ENCODE measurements around the gene SARS1. TPM values are rescaled to one million over a fixed set of nuclear protein-coding genes. Genes with fewer than 3 reads are reported as not detected.

SARS1 gene
- polyA plus RNA-seq, 1 of the 3 experiments (the other 2 are of a cell fraction), result 98.3 TPM

DNA sequence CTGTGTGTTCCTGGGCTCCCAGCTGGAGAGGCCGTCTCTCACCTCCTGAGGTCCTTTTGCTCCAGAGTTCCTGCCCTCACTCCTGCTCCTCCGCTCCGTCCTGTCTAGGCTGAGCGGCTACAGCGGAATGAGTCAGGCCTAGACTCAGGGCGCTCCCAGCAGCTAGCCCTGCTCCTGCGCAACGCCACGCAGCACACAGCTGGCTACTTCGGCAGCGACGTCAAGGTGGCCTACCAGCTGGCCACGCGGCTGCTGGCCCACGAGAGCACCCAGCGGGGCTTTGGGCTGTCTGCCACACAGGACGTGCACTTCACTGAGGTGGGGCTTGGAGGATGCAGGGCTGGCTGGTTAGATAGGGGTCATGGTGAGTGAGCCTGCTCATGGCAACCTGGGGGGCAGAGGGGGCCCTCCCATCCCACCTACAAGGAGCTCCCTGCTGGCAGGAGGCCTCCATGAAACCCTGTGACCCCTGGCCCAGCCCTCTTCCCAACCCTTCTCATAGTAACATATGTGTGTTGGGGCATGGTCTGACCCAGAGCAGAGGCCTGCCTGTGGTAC lies 54.1 kb downstream of the SARS1 start:
- ChIA-PET POLR2A (no interaction called here), CTCF (interaction anchor here (1.2 to 4.9 kb wide), 3 partner anchors 9 to 156 kb away, joined by 5 to 32 read pairs (median 5); partner anchors contain the start of gene SORT1)
- no peaks in the 10 kb centered on the region for H3K36me3 ChIP-seq (replicated peaks in 1 of 2; ENCODE audit: control insufficient read depth in 1 of 2, insufficient read depth in 2 of 2, low read length in 1 of 2)
- no peak overlapping the region for H3K4me3 ChIP-seq (ENCODE audit: low read depth in 2 of 2, low read length in 1 of 2)
- H3K9ac ChIP-seq, result no peak overlapping the region
- H4K20me1 ChIP-seq (ENCODE audit: insufficient read depth), result no peaks in the 10 kb centered on the region
- H3K79me2 ChIP-seq (ENCODE audit: insufficient read depth), result no peaks in the 10 kb centered on the region
- H3K27ac ChIP-seq (ENCODE audit: low read depth in 2 of 2, low read length in 1 of 2), result no peak overlapping the region; a peak in 1 of 4 replicates
- H3K9me2 ChIP-seq, result no peaks in the 10 kb centered on the region
- no peak overlapping the region for H2AFZ ChIP-seq (ENCODE audit: low read depth)
- no peak for DNase-seq
- 91% methylated on average over 12 of the region's 17 CpGs for WGBS (ENCODE audit: low lambda C conversion rate)
- TF ChIP-seq MEF2A (IDR thresholded peaks at IDR 0.05; ENCODE audit: borderline replicate concordance, low read depth) (no peak), RFX5 (IDR thresholded peaks at IDR 0.05; ENCODE audit: low read length) (no peak), CTCF (IDR thresholded peaks at IDR 0.05) (no peak), CHD2 (IDR thresholded peaks at IDR 0.05; ENCODE audit: low read length, partially characterized antibody) (no peak), EZH2phosphoT487 (IDR thresholded peaks at IDR 0.05; ENCODE audit: borderline replicate concordance, low read depth) (no peak), TAF1 (IDR thresholded peaks at IDR 0.05; ENCODE audit: borderline replicate concordance, low read depth, low read length) (no peak), RXRA (IDR thresholded peaks at IDR 0.05; ENCODE audit: borderline replicate concordance, low read depth) (no peak), SMC3 (IDR thresholded peaks at IDR 0.05; ENCODE audit: low read depth, low read length) (no peak), RAD21 (IDR thresholded peaks at IDR 0.05; ENCODE audit: low read length) (no peak), ZBTB33 (IDR thresholded peaks at IDR 0.05; ENCODE audit: borderline replicate concordance, low read depth) (no peak), TCF12 (IDR thresholded peaks at IDR 0.05) (no peak), GABPA (IDR thresholded peaks at IDR 0.05; ENCODE audit: low read depth) (no peak), FOXJ3 (CRISPR knock-in tag; IDR thresholded peaks at IDR 0.05) (no peak), FOSL2 (IDR thresholded peaks at IDR 0.05; ENCODE audit: borderline replicate concordance, low read depth) (no peak)
- TF ChIP-seq, protein P1, sequence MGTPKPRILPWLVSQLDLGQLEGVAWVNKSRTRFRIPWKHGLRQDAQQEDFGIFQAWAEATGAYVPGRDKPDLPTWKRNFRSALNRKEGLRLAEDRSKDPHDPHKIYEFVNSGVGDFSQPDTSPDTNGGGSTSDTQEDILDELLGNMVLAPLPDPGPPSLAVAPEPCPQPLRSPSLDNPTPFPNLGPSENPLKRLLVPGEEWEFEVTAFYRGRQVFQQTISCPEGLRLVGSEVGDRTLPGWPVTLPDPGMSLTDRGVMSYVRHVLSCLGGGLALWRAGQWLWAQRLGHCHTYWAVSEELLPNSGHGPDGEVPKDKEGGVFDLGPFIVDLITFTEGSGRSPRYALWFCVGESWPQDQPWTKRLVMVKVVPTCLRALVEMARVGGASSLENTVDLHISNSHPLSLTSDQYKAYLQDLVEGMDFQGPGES (IDR thresholded peaks at IDR 0.05; ENCODE audit: low read depth, low read length), result no peak
- H3F3A ChIP-seq (replicated peaks; ENCODE audit: insufficient read depth), result no peaks in the 10 kb centered on the region
- no peaks in the 10 kb centered on the region for H3K27me3 ChIP-seq (ENCODE audit: insufficient read depth)
- no peak overlapping the region for H3K4me2 ChIP-seq
- H3K9me3 ChIP-seq, result no peaks in the 10 kb centered on the region
- peaks cover 0 to 9% of the 10 kb centered on the region in 2 experiments; a peak in 1 of 4 replicates for H3K4me1 ChIP-seq (ENCODE audit: control insufficient read depth in 1 of 2, insufficient read depth in 2 of 2, low read depth in 1 of 2, low read length in 1 of 2)
